HepG2 (cell line): ENCODE results near the gene SIK3. TPM values are rescaled to one million over a fixed set of nuclear protein-coding genes. Genes with fewer than 3 reads are reported as not detected.

ENCODE experiments used
- AGO1 ChIP-seq: fragments of 200-400 bp; formaldehyde crosslinking; IDR thresholded peaks from 2 replicates; pipeline ENCODE4 v1.6.1; 2017; ENCODE audit warnings: mild to moderate bottlenecking, low read depth, low read length, moderate library complexity; ENCODE audit not compliant: poor library complexity, severe bottlenecking
- ARNTL ChIP-seq: sonication (generic); formaldehyde crosslinking; IDR thresholded peaks from 2 replicates; pipeline ENCODE4 v1.4.0; 2020; ENCODE audit warnings: mild to moderate bottlenecking, missing genetic modification reagents
- FOXA3 ChIP-seq: IDR thresholded peaks from 2 replicates; pipeline ENCODE4 v1.6.1; 2016; ENCODE audit warnings: missing genetic modification reagents, missing compliant biosample characterization
- GATA4 ChIP-seq: sonication (generic); IDR thresholded peaks from 2 replicates; pipeline ENCODE4 v1.6.1; 2016; ENCODE audit warnings: antibody characterized with exemption, low read depth, borderline replicate concordance
- HNRNPUL1 ChIP-seq: fragments of 200-400 bp; formaldehyde crosslinking; IDR thresholded peaks from 2 replicates; pipeline ENCODE4 v1.6.1; 2017; ENCODE audit warnings: low read depth, mild to moderate bottlenecking, low read length, moderate library complexity
- JDP2 ChIP-seq: sonication (generic); formaldehyde crosslinking; IDR thresholded peaks from 2 replicates; pipeline ENCODE4 v1.8.1; 2022; ENCODE audit warnings: missing genetic modification reagents, borderline replicate concordance
- KAT7 ChIP-seq: IDR thresholded peaks from 2 replicates; pipeline ENCODE4 v1.6.1; 2018; ENCODE audit warnings: borderline replicate concordance, missing compliant biosample characterization
- KLF15 ChIP-seq: sonication (generic); formaldehyde crosslinking; IDR thresholded peaks from 2 replicates; pipeline ENCODE4 v1.8.1; 2023; ENCODE audit warnings: borderline replicate concordance, mild to moderate bottlenecking, inconsistent platforms, missing genetic modification reagents, mixed read lengths
- KLF16 ChIP-seq, 2 experiments: sonication (generic) in 1 of 2; formaldehyde crosslinking in 1 of 2; IDR thresholded peaks; 2 replicates each; pipeline versions ENCODE4 v1.6.1 to v1.8.0; 2016 to 2023; ENCODE audit warnings: missing genetic modification reagents in 2 of 2, missing compliant biosample characterization in 1 of 2
- KLF9 ChIP-seq: IDR thresholded peaks from 2 replicates; pipeline ENCODE4 v1.6.1; 2016; ENCODE audit warnings: low read depth
- KMT2A ChIP-seq: sonication (generic); formaldehyde crosslinking; IDR thresholded peaks from 2 replicates; pipeline ENCODE4 v1.4.0; 2020; ENCODE audit warnings: missing genetic modification reagents
- MAX ChIP-seq: IDR thresholded peaks from 2 replicates; pipeline ENCODE4 v1.6.1; 2012; ENCODE audit warnings: inconsistent platforms
- NR2C2 ChIP-seq: sonication (generic); formaldehyde crosslinking; IDR thresholded peaks from 2 replicates; pipeline ENCODE4 v1.4.0; 2020; ENCODE audit warnings: missing genetic modification reagents, mild to moderate bottlenecking, moderate library complexity, borderline replicate concordance
- PRMT3 ChIP-seq: sonication (generic); formaldehyde crosslinking; IDR thresholded peaks from 2 replicates; pipeline ENCODE4 v1.8.1; 2022; ENCODE audit warnings: low read depth, mild to moderate bottlenecking, moderate library complexity, missing genetic modification reagents, borderline replicate concordance
- SP5 ChIP-seq: IDR thresholded peaks from 2 replicates; pipeline ENCODE4 v1.6.1; 2016; ENCODE audit warnings: low read depth, borderline replicate concordance
- ZFYVE20 ChIP-seq: sonication (generic); formaldehyde crosslinking; IDR thresholded peaks from 2 replicates; pipeline ENCODE4 v1.8.0; 2023; ENCODE audit warnings: low read depth, mild to moderate bottlenecking, moderate library complexity, missing genetic modification reagents, borderline replicate concordance
- ZNF142 ChIP-seq: sonication (generic); formaldehyde crosslinking; IDR thresholded peaks from 2 replicates; pipeline ENCODE4 v1.4.0; 2020; ENCODE audit warnings: missing genetic modification reagents
- ZNF326 ChIP-seq: sonication (generic); formaldehyde crosslinking; IDR thresholded peaks from 2 replicates; pipeline ENCODE4 v1.4.0; 2020; ENCODE audit warnings: missing genetic modification reagents, borderline replicate concordance
- ZNF383 ChIP-seq: sonication (generic); formaldehyde crosslinking; IDR thresholded peaks from 2 replicates; pipeline ENCODE4 v1.4.0; 2020; ENCODE audit warnings: missing genetic modification reagents, mild to moderate bottlenecking, borderline replicate concordance
- ZNF605 ChIP-seq: sonication (generic); formaldehyde crosslinking; IDR thresholded peaks from 2 replicates; pipeline ENCODE4 v1.8.0; 2022; ENCODE audit warnings: mild to moderate bottlenecking, missing genetic modification reagents
- ZNF784 ChIP-seq: sonication (generic); formaldehyde crosslinking; IDR thresholded peaks from 2 replicates; pipeline ENCODE4 v1.5.1; 2020; ENCODE audit warnings: missing genetic modification reagents, mild to moderate bottlenecking, borderline replicate concordance
- ZSCAN9 ChIP-seq: IDR thresholded peaks from 2 replicates; pipeline ENCODE4 v1.6.1; 2016; ENCODE audit warnings: borderline replicate concordance
- polyA plus RNA-seq, 8 experiments: library from polyadenylated mRNA; depleted of rRNA in 3 of 8; stranded (reverse) in 7 of 8; unstranded in 1 of 8; fragments of >200 nt; fragmentation: Illumina TruSeq in 4 of 8; extraction: Trizol in 4 of 8; gene quantifications; 2 replicates each; pipeline versions ENCODE4 v1.2.1 to v1.2.3, GENCODE V29; 2011 to 2016; ENCODE audit warnings: low read depth in 4 of 8, missing spikeins in 1 of 8, mixed read lengths in 1 of 8; ENCODE audit not compliant: insufficient read depth in 1 of 8
- total RNA-seq, 5 experiments: library from RNA; depleted of rRNA; stranded (reverse); fragments of >200 nt; fragmentation: Illumina TruSeq; extraction: Trizol; gene quantifications; 2 replicates each; pipeline ENCODE4 v1.2.3, GENCODE V29; 2016; ENCODE audit warnings: low read depth in 1 of 5

Gene SIK3
- total and polyA plus RNA-seq, 2 of the 13 experiments (the other 11 are each of a cell fraction or from before 2014, with no cell fraction given) = 5.7 to 9.8 TPM

GRCh38 chr11:116833816-116834534 is 264.3 kb downstream of the SIK3 start (continued):
- TF ChIP-seq ZNF142 (peak; percentile 44; the same call in 1 of the 2 replicates), GATA4 (no peak), ZNF784 (peak; percentile 57), KAT7 (no peak), KLF16 (CRISPR knock-in tag; IDR thresholded peaks at IDR 0.05) (peak in 1 of 2 experiments; percentile 82; a peak in 2 of 4 replicates), NR2C2 (CRISPR knock-in tag) (peak; percentile 76), ARNTL (peak; percentile 92), ZNF605 (CRISPR knock-in tag) (peak; percentile 72; the same call in 1 of the 2 replicates), ZNF326 (peak; percentile 66; the same call in 1 of the 2 replicates), KLF15 (CRISPR knock-in tag) (no peak), ZNF383 (peak; percentile 27; the same call in 1 of the 2 replicates), KLF9 (CRISPR knock-in tag) (no peak), SP5 (CRISPR knock-in tag) (peak; percentile 46; the same call in 1 of the 2 replicates), AGO1 (peak; percentile 97), FOXA3 (CRISPR knock-in tag) (peak; percentile 59; the same call in 1 of the 2 replicates), HNRNPUL1 (no peak), MAX (no peak), KMT2A (CRISPR knock-in tag) (0 out of 2 replicates have a peak, but pooled peaks have one; percentile 36), PRMT3 (CRISPR knock-in tag) (0 out of 2 replicates have a peak, but pooled peaks have one; percentile 3), ZSCAN9 (CRISPR knock-in tag) (0 out of 2 replicates have a peak, but pooled peaks have one; percentile 69), ZFYVE20 (peak; percentile 25; the same call in 1 of the 2 replicates), JDP2 (CRISPR knock-in tag) (no peak; the same call in 1 of the 2 replicates)
